HCT116 (cell line): Measurements from ENCODE around the gene ADGRV1. TPM values are rescaled to one million over a fixed set of nuclear protein-coding genes. Genes with fewer than 3 reads are reported as not detected.

Experiments
- ATAC-seq: fragments of 200-7000 bp; cut with Tn5 transposase; 2 replicates; pipeline ENCODE4 v1.9.1; 2020; ENCODE audit warnings: mild to moderate bottlenecking, moderate library complexity
- BruUV-seq: library from RNA; stranded (reverse); fragments of 400-500 nt; replicated peaks from 2 replicates; lab custom pipeline; 2021; lab: Mats Ljungman, UMichigan
- CTCF ChIA-PET: fragments of 300-600 bp; sonication (Branson Sonifier 250); formaldehyde crosslinking; loops from one replicate; lab custom pipeline; 2021; ENCODE audit warnings: antibody characterized with exemption; lab: Charles Lee
- POLR2A ChIA-PET: fragments of 300-600, 350-600 bp; sonication (Branson Sonifier 250); formaldehyde crosslinking; loops from one replicate; lab custom pipeline; 2021; ENCODE audit warnings: antibody characterized with exemption; lab: Charles Lee
- RAD21 ChIA-PET, 2 experiments: fragments of 300-600 bp; sonication (Branson Sonifier 250); formaldehyde crosslinking; loops; one replicate each; lab custom pipeline; 2023; ENCODE audit warnings: low total read pairs in 2 of 2; ENCODE audit not compliant: uncharacterized antibody in 2 of 2, unreplicated experiment in 2 of 2, low non-redundant PET in 1 of 2; lab: Charles Lee
- DNase-seq: peaks from one replicate; pipeline ENCODE4 v3.0.0-alpha.2; 2010; ENCODE audit warnings: low read depth, low spot score
- H2AFZ ChIP-seq: fragments of 200-600 bp; shearing (Covaris generic), sonication (generic); 2 replicates; pipeline ENCODE4 v1.6.1; 2017; ENCODE audit warnings: low read depth, mixed run types, mixed read lengths, antibody characterized with exemption, low read length; ENCODE audit not compliant: poor library complexity, severe bottlenecking
- H3K27ac ChIP-seq: 2 replicates; pipeline ENCODE4 v1.5.1; 2012; ENCODE audit warnings: low read depth, low read length
- H3K27me3 ChIP-seq: fragments of 200-600 bp; sonication (generic); 2 replicates; pipeline ENCODE4 v1.6.1; 2016; ENCODE audit warnings: mixed run types, low read length, mixed read lengths; ENCODE audit not compliant: insufficient read depth
- H3K36me3 ChIP-seq, 2 experiments: fragments of 200-500 bp in 1 of 2; fragments of 200-600 bp in 1 of 2; sonication (Bioruptor generic) in 1 of 2; sonication (generic) in 1 of 2; 2 replicates each; pipeline versions ENCODE4 v1.5.1 to v1.6.1; 2014 to 2016; ENCODE audit warnings: low read length in 2 of 2, inconsistent platforms in 1 of 2, mixed read lengths in 1 of 2, mixed run types in 1 of 2; ENCODE audit not compliant: insufficient read depth in 2 of 2, control insufficient read depth in 1 of 2
- H3K4me1 ChIP-seq, 2 experiments: fragments of 200-600 bp in 1 of 2; sonication (generic) in 1 of 2; 2 replicates each; pipeline versions ENCODE4 v1.5.1 to v1.6.1; 2012 to 2017; ENCODE audit warnings: low read length in 2 of 2, inconsistent platforms in 1 of 2, mild to moderate bottlenecking in 1 of 2, mixed read lengths in 1 of 2, mixed run types in 1 of 2, moderate library complexity in 1 of 2; ENCODE audit not compliant: insufficient read depth in 2 of 2, control insufficient read depth in 1 of 2
- H3K4me2 ChIP-seq: fragments of 200-600 bp; sonication (generic); 2 replicates; pipeline ENCODE4 v1.6.1; 2017; ENCODE audit warnings: mixed run types, low read length, mixed read lengths
- H3K4me3 ChIP-seq, 2 experiments: fragments of 200-600 bp in 1 of 2; sonication (generic) in 1 of 2; replicated peaks in 1 of 2; 2 replicates each; pipeline ENCODE4 v1.5.1; 2011 to 2016; ENCODE audit warnings: low read length in 2 of 2, control low read depth in 1 of 2, low read depth in 1 of 2, mild to moderate bottlenecking in 1 of 2, mixed read lengths in 1 of 2, mixed run types in 1 of 2
- H3K79me2 ChIP-seq: fragments of 200-600 bp; sonication (generic); 2 replicates; pipeline ENCODE4 v1.6.1; 2017; ENCODE audit warnings: mild to moderate bottlenecking, mixed run types, low read length, moderate library complexity, mixed read lengths; ENCODE audit not compliant: insufficient read depth
- H3K9ac ChIP-seq: fragments of 200-600 bp; sonication (generic); 2 replicates; pipeline ENCODE4 v1.6.1; 2016; ENCODE audit warnings: low read length, mixed read lengths
- H3K9me2 ChIP-seq: fragments of 200-600 bp; sonication (generic), shearing (Covaris generic); 2 replicates; pipeline ENCODE4 v1.6.1; 2017; ENCODE audit warnings: mixed run types, mild to moderate bottlenecking, moderate library complexity; ENCODE audit not compliant: insufficient read depth
- H3K9me3 ChIP-seq, 2 experiments: fragments of 200-500 bp in 1 of 2; fragments of 200-600 bp in 1 of 2; sonication (Bioruptor generic) in 1 of 2; sonication (generic) in 1 of 2; 2 replicates each; pipeline ENCODE4 v1.6.1; 2014 to 2017; ENCODE audit warnings: low read length in 2 of 2, mixed read lengths in 2 of 2, inconsistent platforms in 1 of 2, low read depth in 1 of 2, mild to moderate bottlenecking in 1 of 2, mixed run types in 1 of 2, moderate library complexity in 1 of 2; ENCODE audit not compliant: control insufficient read depth in 1 of 2, insufficient read depth in 1 of 2
- H4K20me1 ChIP-seq: fragments of 200-600 bp; sonication (generic), shearing (Covaris generic); 2 replicates; pipeline ENCODE4 v1.6.1; 2017; ENCODE audit warnings: mixed run types, mild to moderate bottlenecking, moderate library complexity; ENCODE audit not compliant: insufficient read depth
- CBX3 ChIP-seq: IDR thresholded peaks from 2 replicates; pipeline ENCODE4 v1.6.1; 2012; ENCODE audit warnings: low read depth
- EGR1 ChIP-seq: IDR thresholded peaks from 2 replicates; pipeline ENCODE4 v1.6.1; 2012; ENCODE audit warnings: low read depth
- EZH2 ChIP-seq: fragments of 200-600 bp; sonication (generic); IDR thresholded peaks from 2 replicates; pipeline ENCODE4 v1.6.1; 2017; ENCODE audit warnings: antibody characterized with exemption, mixed run types
- FOSL1 ChIP-seq: IDR thresholded peaks from 2 replicates; pipeline ENCODE4 v1.6.1; 2012; ENCODE audit warnings: low read depth
- JUND ChIP-seq: IDR thresholded peaks from 2 replicates; pipeline ENCODE4 v1.6.1; 2012
- POLR2AphosphoS5 ChIP-seq: IDR thresholded peaks from 2 replicates; pipeline ENCODE4 v1.6.1; 2011; ENCODE audit warnings: mild to moderate bottlenecking, low read depth, low read length, moderate library complexity
- SRF ChIP-seq: IDR thresholded peaks from 2 replicates; pipeline ENCODE4 v1.6.1; 2012; ENCODE audit warnings: low read depth
- TCF7L2 ChIP-seq: IDR thresholded peaks from 2 replicates; pipeline ENCODE4 v1.7.0; 2011; ENCODE audit warnings: borderline replicate concordance, inconsistent platforms; ENCODE audit not compliant: insufficient read depth, insufficient read length; ENCODE audit errors: extremely low read depth
- ZNF274 ChIP-seq: fragments of 200-500 bp; sonication (Bioruptor generic); IDR thresholded peaks from 2 replicates; pipeline ENCODE4 v1.6.1; 2014; ENCODE audit warnings: mild to moderate bottlenecking, low read depth, low read length, inconsistent platforms
- intact Hi-C: fragments of 100-400 bp; cut with micrococcal nuclease; formaldehyde crosslinking; loops from 2 replicates; pipeline ENCODE4 v1.10.0; 2022
- total RNA-seq: library from RNA; stranded (reverse); gene quantifications from one replicate; pipeline ENCODE4 v1.2.1, GENCODE V29; 2021; ENCODE audit not compliant: unreplicated experiment
- TF ChIP-seq, protein P1 (sequence below): IDR thresholded peaks from 2 replicates; pipeline ENCODE4 v1.6.1; 2012; ENCODE audit warnings: low read depth
- TF ChIP-seq, protein P2 (sequence below): IDR thresholded peaks from 2 replicates; pipeline ENCODE4 v1.6.1; 2011; ENCODE audit warnings: mild to moderate bottlenecking, low read length, moderate library complexity; ENCODE audit not compliant: insufficient replicate concordance; ENCODE audit errors: extremely low read depth

Gene ADGRV1
- total RNA-seq, 1 experiment from 2014 or later: 6.0 TPM

DNA sequence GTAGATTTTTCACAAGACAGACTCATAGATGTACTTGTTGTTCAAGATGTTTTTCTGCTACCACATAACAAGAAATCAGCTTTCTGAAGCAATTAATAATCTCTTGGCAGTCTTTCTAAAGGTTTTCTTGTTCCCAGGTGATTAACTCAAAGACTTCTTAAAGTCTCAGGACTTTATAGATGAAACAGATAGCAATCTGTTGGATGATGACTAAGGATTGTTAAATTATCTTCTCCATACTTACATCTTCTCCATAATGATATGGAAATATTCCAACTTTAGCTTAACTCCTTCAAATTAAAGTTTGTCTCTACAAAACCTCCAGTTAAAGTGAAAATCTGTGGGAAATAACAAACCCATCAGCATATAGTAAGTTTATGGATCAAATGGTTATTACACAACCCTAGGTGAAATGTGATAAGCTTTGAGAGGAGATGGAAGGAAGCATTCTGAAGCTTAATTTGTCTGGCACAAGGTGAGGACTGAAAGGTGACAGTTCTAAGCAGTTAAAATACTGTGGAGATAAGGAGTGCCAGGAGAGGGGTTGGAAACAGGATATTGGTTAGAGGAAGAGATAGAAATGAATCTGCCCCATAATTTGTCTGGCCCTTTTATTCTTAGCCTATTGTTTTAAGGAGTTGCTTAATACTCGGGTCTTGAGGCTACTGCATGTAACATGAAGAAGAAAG lies 326.7 kb downstream of the ADGRV1 start:
- DNase-seq: no peak
- H3K4me2 ChIP-seq: no peak overlapping the region
- BruUV-seq: no TSS peak

More for the DNA sequence above, 326.7 kb downstream of the ADGRV1 start:
- no peak overlapping the region for H2AFZ ChIP-seq
- POLR2A ChIA-PET: no interaction called here
- H3K9me3 ChIP-seq: no peaks in the 10 kb centered on the region
- no peaks in the 10 kb centered on the region for H3K9me2 ChIP-seq
- no peak overlapping the region for H3K27ac ChIP-seq
- CTCF ChIA-PET: interaction anchor here (1.5 kb wide), 1 partner anchor 500 kb away, joined by 3 read pairs; no protein-coding TSS in a partner anchor
- no peak overlapping the region for H3K4me3 ChIP-seq
- no peaks in the 10 kb centered on the region for H3K27me3 ChIP-seq
- TF ChIP-seq JUND (no peak), ZNF274 (no peak), FOSL1 (no peak), SRF (no peak), CBX3 (no peak), EGR1 (no peak), EZH2 (no peak), TCF7L2 (no peak), POLR2AphosphoS5 (no peak)
- TF ChIP-seq, protein P1, sequence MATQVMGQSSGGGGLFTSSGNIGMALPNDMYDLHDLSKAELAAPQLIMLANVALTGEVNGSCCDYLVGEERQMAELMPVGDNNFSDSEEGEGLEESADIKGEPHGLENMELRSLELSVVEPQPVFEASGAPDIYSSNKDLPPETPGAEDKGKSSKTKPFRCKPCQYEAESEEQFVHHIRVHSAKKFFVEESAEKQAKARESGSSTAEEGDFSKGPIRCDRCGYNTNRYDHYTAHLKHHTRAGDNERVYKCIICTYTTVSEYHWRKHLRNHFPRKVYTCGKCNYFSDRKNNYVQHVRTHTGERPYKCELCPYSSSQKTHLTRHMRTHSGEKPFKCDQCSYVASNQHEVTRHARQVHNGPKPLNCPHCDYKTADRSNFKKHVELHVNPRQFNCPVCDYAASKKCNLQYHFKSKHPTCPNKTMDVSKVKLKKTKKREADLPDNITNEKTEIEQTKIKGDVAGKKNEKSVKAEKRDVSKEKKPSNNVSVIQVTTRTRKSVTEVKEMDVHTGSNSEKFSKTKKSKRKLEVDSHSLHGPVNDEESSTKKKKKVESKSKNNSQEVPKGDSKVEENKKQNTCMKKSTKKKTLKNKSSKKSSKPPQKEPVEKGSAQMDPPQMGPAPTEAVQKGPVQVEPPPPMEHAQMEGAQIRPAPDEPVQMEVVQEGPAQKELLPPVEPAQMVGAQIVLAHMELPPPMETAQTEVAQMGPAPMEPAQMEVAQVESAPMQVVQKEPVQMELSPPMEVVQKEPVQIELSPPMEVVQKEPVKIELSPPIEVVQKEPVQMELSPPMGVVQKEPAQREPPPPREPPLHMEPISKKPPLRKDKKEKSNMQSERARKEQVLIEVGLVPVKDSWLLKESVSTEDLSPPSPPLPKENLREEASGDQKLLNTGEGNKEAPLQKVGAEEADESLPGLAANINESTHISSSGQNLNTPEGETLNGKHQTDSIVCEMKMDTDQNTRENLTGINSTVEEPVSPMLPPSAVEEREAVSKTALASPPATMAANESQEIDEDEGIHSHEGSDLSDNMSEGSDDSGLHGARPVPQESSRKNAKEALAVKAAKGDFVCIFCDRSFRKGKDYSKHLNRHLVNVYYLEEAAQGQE: no peak
- TF ChIP-seq, protein P2, sequence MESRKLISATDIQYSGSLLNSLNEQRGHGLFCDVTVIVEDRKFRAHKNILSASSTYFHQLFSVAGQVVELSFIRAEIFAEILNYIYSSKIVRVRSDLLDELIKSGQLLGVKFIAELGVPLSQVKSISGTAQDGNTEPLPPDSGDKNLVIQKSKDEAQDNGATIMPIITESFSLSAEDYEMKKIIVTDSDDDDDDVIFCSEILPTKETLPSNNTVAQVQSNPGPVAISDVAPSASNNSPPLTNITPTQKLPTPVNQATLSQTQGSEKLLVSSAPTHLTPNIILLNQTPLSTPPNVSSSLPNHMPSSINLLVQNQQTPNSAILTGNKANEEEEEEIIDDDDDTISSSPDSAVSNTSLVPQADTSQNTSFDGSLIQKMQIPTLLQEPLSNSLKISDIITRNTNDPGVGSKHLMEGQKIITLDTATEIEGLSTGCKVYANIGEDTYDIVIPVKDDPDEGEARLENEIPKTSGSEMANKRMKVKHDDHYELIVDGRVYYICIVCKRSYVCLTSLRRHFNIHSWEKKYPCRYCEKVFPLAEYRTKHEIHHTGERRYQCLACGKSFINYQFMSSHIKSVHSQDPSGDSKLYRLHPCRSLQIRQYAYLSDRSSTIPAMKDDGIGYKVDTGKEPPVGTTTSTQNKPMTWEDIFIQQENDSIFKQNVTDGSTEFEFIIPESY: no peak
- no peaks in the 10 kb centered on the region for H3K36me3 ChIP-seq
- H3K9ac ChIP-seq: no peak overlapping the region
- no peak for ATAC-seq
- H3K4me1 ChIP-seq: no peaks in the 10 kb centered on the region
- intact Hi-C loops: no loop called here
- no peaks in the 10 kb centered on the region for H3K79me2 ChIP-seq
- RAD21 ChIA-PET: no interaction called here
- H4K20me1 ChIP-seq: no peaks in the 10 kb centered on the region
